Effector CD4-positive, alpha-beta T cell (primary cell): ENCODE results near the gene SFXN5.

ENCODE experiments used
- DNase-seq: peaks from one replicate; pipeline ENCODE4 v3.0.0-alpha.2; 2020

Gene SFXN5

GRCh38 chr2:72972352-72973136, 99.0 kb downstream of the SFXN5 start:
- DNase-seq = no peak

- no peak for DNase-seq
Observed at GRCh38 chr2:72971036-72971435, 100.5 kb downstream of the SFXN5 start.

- DNase-seq = no peak
Observed at GRCh38 chr2:72969706-72970105, 101.8 kb downstream of the SFXN5 start.

- no peak for DNase-seq
Observed at GRCh38 chr2:72968286-72968685, 103.2 kb downstream of the SFXN5 start.

- no peak for DNase-seq
Observed at GRCh38 chr2:72965770-72966450, 105.6 kb downstream of the SFXN5 start.

GRCh38 chr2:72965016-72965415, 106.5 kb downstream of the SFXN5 start:
- DNase-seq = no peak

GRCh38 chr2:72964146-72964525, 107.4 kb downstream of the SFXN5 start:
- DNase-seq = no peak

GRCh38 chr2:72963423-72964145, 107.9 kb downstream of the SFXN5 start:
- no peak for DNase-seq

GRCh38 chr2:72962911-72963310, 108.6 kb downstream of the SFXN5 start:
- no peak for DNase-seq

GRCh38 chr2:72961853-72962468, 109.6 kb downstream of the SFXN5 start:
- DNase-seq = no peak

- no peak for DNase-seq
Observed at GRCh38 chr2:72961036-72961720, 110.3 kb downstream of the SFXN5 start.

GRCh38 chr2:72959995-72960981, 111.2 kb downstream of the SFXN5 start:
- no peak for DNase-seq

GRCh38 chr2:72959554-72959953, 112.0 kb downstream of the SFXN5 start:
- DNase-seq = no peak

- DNase-seq = no peak
Observed at GRCh38 chr2:72958542-72959385, 112.7 kb downstream of the SFXN5 start.

GRCh38 chr2:72956936-72957335, 114.6 kb downstream of the SFXN5 start:
- DNase-seq = no peak

GRCh38 chr2:72956050-72956395, 115.5 kb downstream of the SFXN5 start:
- no peak for DNase-seq

GRCh38 chr2:72955228-72956049, 116.1 kb downstream of the SFXN5 start:
- DNase-seq = no peak

- no peak for DNase-seq
Observed at GRCh38 chr2:72954376-72955227, 116.9 kb downstream of the SFXN5 start.

GRCh38 chr2:72953976-72954375, 117.5 kb downstream of the SFXN5 start:
- DNase-seq = no peak
